NCI-H2227 (cell line): ENCODE data around the gene TMEM138.

ENCODE experiments used
- DNase-seq: peaks from one replicate; lab custom pipeline; 2025; ENCODE audit not compliant: unreplicated experiment; lab: John Stamatoyannopoulos, UW

Gene TMEM138

GRCh38 chr11:61404641-61405040 lies 42.5 kb downstream of the TMEM138 start:
- no peak for DNase-seq

DNA sequence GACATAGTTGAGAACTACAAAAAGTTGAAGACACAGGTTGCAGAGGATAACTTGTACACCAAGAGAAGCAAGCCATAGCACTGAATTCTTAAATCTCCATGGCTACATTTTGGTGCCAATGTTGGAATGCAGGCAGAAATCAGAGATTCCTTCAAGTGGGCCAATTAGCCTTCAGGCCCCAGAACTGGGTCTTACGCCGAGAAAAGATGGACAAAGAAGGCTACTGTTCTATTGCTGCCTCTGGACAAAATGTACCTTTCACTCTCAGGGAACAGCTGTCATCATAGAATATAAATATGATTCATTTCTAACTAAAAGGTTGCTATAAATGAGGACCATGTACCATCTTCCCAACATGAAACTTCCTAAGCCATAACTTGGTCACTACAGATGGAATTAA lies 43.9 kb downstream of the TMEM138 start:
- DNase-seq = no peak

DNA sequence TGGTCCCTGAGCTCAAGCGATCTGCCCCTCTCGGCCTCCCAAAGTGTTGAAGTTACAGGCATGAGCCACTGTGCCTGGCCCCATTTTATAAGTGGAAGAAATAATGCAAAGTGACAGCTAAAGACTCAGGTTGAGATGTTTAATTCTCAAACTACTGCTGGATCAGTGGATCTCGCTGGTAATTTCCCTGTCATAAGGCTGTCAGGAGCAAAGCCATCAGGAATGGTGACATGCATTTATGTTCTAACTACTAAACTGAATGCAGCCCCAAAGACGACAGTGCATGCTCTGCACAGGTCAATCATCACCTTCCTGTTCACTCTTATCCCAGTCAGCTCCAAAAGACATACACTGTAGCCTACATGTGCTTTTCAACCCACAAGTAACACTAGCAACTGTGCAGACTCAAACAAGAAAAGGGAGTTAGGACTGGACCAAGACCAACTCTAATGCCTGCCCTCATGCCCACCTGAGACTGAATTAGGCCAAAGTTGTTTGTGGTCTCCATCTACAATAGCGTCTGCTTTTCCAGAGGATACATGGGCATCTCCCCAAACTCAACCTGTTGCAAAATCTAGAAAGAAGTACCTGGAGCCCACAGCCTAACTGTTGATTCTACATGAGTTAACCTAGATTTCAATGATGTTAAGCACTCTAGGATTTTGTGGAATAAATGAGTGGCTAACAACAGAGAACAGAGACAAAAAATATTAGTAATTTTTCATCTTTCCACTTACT lies 45.0 kb downstream of the TMEM138 start:
- no peak for DNase-seq

DNA sequence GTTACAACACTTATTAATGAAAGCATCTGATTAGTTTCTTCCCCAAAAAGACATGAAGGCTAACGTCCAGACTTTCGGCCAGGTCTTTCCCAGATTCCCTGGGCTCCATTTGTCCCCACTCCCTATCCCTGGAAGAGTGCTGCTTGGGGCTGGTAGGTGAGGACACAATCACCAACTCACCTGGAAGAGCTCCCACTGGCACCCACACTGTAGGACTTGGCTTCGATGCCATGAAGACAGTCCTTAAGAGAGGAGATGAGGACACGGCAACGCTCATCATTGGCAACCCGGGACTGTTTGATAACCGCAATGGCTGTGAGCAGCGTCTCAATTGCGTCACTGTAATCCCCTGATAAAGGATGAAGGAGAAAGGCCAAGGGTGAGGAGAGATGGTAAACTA lies 49.4 kb downstream of the TMEM138 start:
- no peak for DNase-seq

DNA sequence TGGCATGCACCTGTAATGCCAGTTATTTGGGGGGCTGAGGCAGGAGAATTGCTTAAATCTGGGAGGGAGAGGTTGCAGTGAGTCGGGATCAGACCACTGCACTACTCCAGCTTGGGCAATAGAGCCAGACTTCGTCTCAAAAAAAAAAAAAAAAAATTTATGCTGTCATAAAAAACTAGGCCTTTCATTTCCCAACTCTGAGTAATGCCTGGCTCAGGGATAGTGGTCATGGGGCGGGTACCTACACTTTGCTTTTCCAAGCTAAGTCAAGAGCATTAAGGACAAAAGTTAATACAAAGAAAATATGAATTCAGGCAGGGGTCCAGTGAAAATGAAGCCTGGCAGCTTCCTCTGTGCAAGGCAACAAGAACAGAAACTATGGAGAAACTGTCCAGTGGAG lies 51.3 kb downstream of the TMEM138 start:
- DNase-seq = no peak

DNA sequence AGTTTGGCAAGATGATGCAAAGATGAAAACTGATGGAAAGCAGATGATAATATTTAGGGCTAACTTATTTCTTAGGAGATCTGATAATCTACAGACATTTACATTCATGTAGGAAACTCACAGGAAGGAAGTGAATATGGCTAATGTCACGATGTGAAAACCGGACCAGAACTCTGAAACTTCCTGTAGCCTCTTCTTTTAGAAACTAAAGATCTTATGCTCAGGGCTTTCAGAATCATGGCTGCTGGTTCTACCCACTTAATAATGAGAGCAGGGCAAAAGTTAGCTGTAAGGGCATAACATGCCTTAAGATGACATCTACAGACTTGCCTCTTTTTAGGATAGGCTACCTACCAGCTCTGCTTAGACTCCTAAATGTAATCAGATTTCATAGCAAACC lies 52.4 kb downstream of the TMEM138 start:
- no peak for DNase-seq

- DNase-seq = no peak
Observed at GRCh38 chr11:61415381-61415780, 53.2 kb downstream of the TMEM138 start.

DNA sequence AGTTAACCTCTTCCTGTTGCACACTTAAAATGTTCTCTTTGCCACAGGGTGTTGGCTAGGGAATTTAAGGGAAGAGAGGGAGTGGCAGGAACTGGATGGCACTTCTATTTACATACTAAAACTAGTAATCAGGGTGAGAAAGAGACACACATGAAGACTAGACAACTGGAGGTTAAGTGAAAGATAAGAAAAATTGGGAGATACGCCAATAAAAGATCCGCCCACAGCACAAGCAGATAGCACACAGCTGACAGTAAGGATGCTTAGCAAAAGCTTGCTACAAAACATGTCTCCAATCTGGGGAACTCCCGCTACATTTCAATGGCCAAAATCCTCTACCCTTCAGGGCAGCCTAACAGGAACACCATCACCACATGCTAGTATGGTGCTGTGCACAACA lies 54.8 kb downstream of the TMEM138 start:
- DNase-seq = no peak

DNA sequence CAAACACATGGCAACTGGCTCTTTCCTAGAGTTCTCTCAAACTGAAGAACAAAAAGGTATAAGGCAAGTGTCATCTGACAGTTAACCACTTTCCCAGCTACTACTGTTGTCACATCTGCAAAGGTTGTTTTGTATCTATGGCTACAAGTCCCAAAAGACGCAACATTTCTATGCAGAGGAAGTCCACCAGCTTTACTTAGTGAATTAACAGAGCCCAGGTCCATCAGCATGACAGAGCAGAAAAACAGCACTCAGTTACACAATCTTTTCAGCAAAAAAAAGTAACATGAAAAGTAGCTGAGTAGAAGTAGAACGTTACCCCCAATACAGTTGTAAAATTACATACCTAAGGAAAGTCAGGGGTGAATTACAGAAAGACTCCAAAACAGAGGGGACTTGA lies 55.5 kb downstream of the TMEM138 start:
- no peak for DNase-seq

DNA sequence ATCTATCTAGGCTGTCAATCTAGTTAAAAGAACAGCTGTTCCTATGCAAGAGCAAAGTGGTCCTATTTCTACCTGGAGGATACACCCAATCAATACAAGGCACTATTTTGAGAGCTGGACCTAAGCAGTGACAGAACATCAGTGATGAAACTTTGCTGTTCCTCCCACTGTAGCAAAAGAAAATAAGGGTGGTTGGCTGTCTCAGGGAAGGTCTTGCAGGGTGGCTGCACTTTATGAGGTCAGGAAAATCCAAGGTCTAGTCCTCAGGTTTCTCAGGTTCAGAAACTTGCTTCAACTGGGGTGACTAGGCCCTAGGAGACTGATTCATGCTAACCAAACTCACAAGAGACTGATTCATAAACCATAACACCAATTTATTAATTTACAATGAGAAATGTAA lies 56.0 kb downstream of the TMEM138 start:
- DNase-seq = no peak
